Measurements from ENCODE around the gene TET1.
"Not testable (repeated sequence)": the region's sequence is repeated elsewhere in the genome, so short reads cannot be mapped to it uniquely, and the experiment has no call there.

TET1 gene

DNA sequence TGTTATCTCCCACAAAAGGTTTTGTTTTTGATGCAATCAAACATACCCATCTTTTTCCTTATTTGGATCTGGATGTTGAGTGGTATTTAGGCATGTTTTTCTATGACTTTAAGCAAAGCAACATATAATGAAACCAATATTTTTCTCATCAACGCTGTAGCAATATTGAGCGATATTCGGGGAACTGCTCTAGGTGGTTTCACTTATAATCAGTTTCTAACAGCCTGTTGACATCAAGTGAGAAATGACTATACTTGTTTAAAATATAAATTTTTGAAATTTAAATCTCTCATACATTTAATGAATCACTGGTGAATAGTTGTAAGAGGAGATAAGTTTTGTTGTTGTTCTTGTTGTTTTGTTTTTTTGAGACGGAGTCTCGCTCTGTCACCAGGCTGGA is 108.1 kb downstream of the TET1 start:
- no peak for DNase-seq (ENCODE audit: low read depth)
- TF ChIP-seq, protein P1, sequence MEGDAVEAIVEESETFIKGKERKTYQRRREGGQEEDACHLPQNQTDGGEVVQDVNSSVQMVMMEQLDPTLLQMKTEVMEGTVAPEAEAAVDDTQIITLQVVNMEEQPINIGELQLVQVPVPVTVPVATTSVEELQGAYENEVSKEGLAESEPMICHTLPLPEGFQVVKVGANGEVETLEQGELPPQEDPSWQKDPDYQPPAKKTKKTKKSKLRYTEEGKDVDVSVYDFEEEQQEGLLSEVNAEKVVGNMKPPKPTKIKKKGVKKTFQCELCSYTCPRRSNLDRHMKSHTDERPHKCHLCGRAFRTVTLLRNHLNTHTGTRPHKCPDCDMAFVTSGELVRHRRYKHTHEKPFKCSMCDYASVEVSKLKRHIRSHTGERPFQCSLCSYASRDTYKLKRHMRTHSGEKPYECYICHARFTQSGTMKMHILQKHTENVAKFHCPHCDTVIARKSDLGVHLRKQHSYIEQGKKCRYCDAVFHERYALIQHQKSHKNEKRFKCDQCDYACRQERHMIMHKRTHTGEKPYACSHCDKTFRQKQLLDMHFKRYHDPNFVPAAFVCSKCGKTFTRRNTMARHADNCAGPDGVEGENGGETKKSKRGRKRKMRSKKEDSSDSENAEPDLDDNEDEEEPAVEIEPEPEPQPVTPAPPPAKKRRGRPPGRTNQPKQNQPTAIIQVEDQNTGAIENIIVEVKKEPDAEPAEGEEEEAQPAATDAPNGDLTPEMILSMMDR (IDR thresholded peaks at IDR 0.05; ENCODE audit: low read length, missing control alignments), result no peak
- no peak overlapping the region for H3K4me3 ChIP-seq (replicated peaks; ENCODE audit: low read depth, low read length)

DNA sequence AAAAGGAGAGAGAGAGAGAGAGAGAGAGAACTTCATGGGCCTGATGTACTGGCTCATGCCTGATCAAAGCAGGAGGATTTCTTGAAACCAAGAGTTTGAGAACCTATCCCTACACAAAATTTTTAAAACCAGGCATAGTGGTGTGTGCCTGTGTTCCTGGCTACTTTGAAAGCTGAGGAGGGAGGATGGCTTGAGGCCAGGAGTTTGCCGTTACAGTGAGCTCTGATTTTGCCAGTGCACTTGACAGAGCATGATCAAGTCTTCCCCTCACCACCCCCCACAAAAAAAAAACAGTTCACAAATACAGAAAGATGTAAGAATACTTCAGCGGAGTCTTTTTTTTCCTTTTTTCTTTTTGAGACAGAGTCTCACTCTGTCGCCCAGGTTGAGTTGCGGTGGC is 108.8 kb downstream of the TET1 start:
- TF ChIP-seq, protein P1 (IDR thresholded peaks at IDR 0.05; ENCODE audit: low read length, missing control alignments), result no peak
- H3K4me3 ChIP-seq (replicated peaks; ENCODE audit: low read depth, low read length), result no peak overlapping the region
- no peak for DNase-seq (ENCODE audit: low read depth)

DNA sequence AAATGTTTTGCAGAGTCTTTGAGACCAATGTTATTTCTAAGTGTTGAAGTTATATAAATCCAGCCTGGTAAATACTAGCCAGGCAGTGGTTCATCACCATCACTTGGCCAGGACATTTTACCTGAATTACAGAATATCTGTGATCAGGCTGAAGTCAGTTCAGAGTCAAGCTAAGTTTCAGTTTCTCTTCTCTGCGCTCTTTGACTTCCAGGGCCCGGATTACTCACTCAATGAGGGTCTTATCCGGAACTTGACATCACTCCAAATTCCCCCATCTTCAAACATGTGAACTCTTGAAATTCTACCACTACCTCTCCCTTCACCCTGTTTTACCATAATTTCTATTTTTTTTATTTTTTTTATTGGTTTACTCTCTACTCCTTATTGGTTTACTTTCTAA is 124.3 kb downstream of the TET1 start:
- DNase-seq (ENCODE audit: low read depth), result no peak
- TF ChIP-seq, protein P1 (IDR thresholded peaks at IDR 0.05; ENCODE audit: low read length, missing control alignments), result no peak
- no peak overlapping the region for H3K4me3 ChIP-seq (replicated peaks; ENCODE audit: low read depth, low read length)

DNA sequence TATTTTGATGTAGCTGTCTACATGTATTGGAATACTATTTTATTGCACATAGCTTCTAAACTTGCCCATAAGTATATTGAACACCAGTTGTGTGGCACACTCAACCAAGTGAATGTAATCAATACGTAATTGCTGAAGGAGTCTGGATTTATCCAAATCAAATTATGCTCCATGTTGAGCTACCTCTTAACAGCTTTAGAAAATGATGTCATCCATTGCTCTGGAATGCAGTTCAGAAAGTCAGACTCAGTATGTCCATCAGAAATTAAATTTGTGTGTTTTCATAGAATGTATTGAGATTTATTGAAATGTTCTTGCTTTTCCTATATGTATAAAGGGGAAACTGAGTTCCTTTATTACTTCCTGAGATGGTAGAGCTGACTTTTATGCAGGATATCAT is 135.9 kb downstream of the TET1 start:
- H3K4me3 ChIP-seq (replicated peaks; ENCODE audit: low read depth, low read length), result no peak overlapping the region
- TF ChIP-seq, protein P1 (IDR thresholded peaks at IDR 0.05; ENCODE audit: low read length, missing control alignments), result no peak
- no peak for DNase-seq (ENCODE audit: low read depth)

DNA sequence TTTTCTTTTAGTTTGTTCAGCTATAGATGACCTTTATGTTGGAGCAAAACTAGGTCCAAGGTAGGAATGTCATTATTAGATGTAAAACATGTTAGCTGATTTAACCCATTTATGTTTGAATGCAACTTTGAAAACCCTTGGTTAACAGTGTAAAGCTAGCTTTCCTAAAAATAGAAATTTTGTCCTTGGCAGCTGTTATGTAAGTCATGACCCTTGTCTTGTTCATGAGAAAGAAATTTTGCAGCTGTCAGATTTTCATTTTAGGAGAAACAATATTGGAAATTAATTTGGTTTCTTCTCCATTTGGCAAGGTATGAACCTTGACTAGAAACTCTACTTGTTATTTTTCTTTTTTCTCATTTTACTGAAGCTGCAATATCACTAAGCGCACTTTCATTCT is 137.0 kb downstream of the TET1 start:
- H3K4me3 ChIP-seq (replicated peaks; ENCODE audit: low read depth, low read length), result no peak overlapping the region
- no peak for DNase-seq (ENCODE audit: low read depth)
- TF ChIP-seq, protein P1 (IDR thresholded peaks at IDR 0.05; ENCODE audit: low read length, missing control alignments), result no peak

DNA sequence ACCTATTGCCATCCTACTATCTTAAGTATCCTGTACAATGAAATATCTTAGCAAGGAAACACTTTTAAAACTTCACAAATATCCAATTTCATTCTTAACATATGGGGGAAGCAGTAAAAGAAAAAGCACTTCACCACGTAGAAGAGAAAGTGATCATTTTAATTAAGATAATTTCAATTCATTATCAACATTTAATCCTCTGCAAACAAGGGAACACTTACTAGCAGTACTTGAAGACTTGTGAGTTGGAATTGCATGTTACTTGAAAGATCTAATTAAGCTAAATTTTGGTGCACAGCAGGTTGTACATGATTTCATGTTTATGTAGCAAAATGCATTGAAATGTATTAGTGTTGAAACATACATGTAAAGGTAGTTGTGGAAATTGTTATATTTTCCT is 140.1 kb downstream of the TET1 start:
- TF ChIP-seq, protein P1 (IDR thresholded peaks at IDR 0.05; ENCODE audit: low read length, missing control alignments), result no peak
- no peak overlapping the region for H3K4me3 ChIP-seq (replicated peaks; ENCODE audit: low read depth, low read length)
- DNase-seq (ENCODE audit: low read depth), result no peak

DNA sequence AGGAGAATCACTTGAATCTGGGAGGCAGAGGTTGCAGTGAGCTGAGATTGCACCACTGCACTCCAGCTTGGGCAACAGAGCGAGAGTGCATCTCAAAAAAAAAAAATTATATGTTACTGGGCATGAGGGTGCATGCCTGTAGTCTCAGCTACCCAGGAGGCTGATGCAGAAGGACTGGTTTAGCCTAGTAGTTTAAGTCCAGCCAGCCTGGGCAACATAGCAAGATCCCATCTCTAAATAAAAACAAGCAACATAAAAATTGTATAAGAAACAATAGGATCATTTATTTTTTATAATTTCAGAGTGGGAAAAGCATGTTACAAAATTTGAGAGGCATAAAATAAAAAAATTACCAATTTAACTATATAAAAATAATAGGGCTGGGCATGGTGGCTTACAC is 145.4 kb downstream of the TET1 start:
- DNase-seq (ENCODE audit: low read depth), result no peak
- no peak overlapping the region for H3K4me3 ChIP-seq (replicated peaks; ENCODE audit: low read depth, low read length)
- TF ChIP-seq, protein P1 (IDR thresholded peaks at IDR 0.05; ENCODE audit: low read length, missing control alignments), result no peak

DNA sequence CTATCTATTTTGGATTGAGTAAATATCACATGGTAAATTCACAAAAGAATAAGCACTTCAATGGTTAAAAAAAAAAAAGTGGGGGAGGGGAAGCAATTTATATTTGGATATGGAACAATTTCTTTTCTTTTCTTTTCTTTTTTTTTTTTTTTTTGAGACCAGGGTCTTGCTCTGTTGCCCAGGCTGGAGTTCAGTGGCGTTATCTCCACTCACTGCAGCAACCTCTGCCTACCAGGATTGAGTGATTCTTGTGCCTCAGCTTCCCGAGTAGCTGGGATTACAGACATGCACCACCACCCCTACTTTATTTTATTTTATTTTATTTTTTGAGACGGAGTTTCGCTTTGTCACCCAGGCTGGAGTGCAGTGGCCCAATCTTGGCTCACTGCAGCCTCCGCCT is 148.8 kb downstream of the TET1 start:
- not testable (repeated sequence) for H3K4me3 ChIP-seq (replicated peaks; ENCODE audit: low read depth, low read length); DNase-seq (ENCODE audit: low read depth)

DNA sequence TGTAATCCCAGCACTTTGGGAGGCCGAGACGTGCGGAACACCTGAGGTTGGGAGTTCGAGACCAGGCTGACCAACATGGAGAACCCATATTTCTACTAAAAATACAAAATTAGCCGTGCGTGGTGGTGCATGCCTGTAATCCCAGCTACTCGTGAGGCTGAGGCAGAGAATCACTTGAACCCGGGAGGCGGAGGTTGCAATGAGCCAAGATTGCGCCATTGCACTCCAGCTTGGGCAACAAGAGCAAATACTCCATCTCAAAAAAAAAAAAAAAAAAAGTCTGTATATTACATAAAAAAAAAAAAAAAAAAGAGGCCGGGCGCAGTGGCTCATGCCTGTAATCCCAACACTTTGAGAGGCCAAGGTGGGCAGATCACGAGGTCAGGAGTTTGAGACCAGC is 152.9 kb downstream of the TET1 start:
- not testable (repeated sequence) for DNase-seq (ENCODE audit: low read depth); H3K4me3 ChIP-seq (replicated peaks; ENCODE audit: low read depth, low read length)
